ENCODE measurements around the gene LGALS12.

The LGALS12 gene

DNA sequence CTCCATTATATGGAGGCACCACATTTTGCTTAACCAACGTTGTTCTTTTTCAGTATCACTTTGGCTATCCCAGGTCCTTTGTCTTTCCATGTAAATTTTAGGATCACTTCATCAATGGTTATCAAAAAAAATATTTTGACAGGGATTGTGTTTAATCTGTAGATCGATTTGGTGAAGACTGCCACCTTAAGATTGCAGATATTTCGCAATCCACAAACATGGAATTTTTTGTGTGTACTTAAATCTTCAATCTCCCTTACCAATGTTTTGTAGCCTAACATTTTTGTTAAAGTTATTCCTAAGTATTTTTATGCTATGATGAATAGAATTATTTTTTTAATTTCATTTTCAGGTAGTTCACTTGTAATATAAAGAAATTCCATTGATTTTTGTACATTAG, 33.5 kb upstream of the LGALS12 start (continued):
- TF ChIP-seq, protein P1, sequence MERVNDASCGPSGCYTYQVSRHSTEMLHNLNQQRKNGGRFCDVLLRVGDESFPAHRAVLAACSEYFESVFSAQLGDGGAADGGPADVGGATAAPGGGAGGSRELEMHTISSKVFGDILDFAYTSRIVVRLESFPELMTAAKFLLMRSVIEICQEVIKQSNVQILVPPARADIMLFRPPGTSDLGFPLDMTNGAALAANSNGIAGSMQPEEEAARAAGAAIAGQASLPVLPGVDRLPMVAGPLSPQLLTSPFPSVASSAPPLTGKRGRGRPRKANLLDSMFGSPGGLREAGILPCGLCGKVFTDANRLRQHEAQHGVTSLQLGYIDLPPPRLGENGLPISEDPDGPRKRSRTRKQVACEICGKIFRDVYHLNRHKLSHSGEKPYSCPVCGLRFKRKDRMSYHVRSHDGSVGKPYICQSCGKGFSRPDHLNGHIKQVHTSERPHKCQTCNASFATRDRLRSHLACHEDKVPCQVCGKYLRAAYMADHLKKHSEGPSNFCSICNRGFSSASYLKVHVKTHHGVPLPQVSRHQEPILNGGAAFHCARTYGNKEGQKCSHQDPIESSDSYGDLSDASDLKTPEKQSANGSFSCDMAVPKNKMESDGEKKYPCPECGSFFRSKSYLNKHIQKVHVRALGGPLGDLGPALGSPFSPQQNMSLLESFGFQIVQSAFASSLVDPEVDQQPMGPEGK (CRISPR knock-in tag; IDR thresholded peaks at IDR 0.05; ENCODE audit: borderline replicate concordance) = no peak
- TF ChIP-seq ZFP3 (CRISPR knock-in tag; IDR thresholded peaks at IDR 0.05) = no peak
- no peak for TF ChIP-seq ESRRG (CRISPR knock-in tag; IDR thresholded peaks at IDR 0.05)
- TF ChIP-seq SNAI2 (CRISPR knock-in tag; IDR thresholded peaks at IDR 0.05) = no peak
- no peak for TF ChIP-seq RARB (CRISPR knock-in tag; IDR thresholded peaks at IDR 0.05)
- no peak for TF ChIP-seq ZFP30 (CRISPR knock-in tag; IDR thresholded peaks at IDR 0.05)
- no peak for TF ChIP-seq PPARA (CRISPR knock-in tag; IDR thresholded peaks at IDR 0.05; ENCODE audit: borderline replicate concordance)
- no peak for TF ChIP-seq TOX (CRISPR knock-in tag; IDR thresholded peaks at IDR 0.05; ENCODE audit: borderline replicate concordance)
- no peak for TF ChIP-seq ZNF70 (CRISPR knock-in tag; IDR thresholded peaks at IDR 0.05)

DNA sequence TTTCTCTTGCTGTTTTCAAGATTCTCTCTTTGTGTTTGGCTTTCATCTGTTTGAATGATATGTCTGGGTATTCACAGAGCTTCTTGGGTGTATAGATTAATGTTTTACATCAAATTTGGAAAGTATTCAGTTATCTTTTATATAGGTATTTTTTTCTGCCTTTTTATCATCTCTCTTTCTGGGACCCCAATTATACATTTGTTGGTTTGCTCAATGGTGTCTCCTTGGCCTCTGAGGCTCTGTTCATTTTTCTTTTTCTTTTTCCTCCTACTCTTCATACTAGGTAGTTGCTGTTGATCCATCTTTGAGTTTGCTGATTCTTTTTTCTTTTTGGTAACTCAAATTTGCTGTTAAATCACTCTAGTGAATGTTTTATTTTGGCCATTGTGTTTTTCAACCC, 29.3 kb upstream of the LGALS12 start:
- no peak for ATAC-seq
- TF ChIP-seq, protein P2, sequence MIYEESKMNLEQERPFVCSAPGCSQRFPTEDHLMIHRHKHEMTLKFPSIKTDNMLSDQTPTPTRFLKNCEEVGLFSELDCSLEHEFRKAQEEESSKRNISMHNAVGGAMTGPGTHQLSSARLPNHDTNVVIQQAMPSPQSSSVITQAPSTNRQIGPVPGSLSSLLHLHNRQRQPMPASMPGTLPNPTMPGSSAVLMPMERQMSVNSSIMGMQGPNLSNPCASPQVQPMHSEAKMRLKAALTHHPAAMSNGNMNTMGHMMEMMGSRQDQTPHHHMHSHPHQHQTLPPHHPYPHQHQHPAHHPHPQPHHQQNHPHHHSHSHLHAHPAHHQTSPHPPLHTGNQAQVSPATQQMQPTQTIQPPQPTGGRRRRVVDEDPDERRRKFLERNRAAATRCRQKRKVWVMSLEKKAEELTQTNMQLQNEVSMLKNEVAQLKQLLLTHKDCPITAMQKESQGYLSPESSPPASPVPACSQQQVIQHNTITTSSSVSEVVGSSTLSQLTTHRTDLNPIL (CRISPR knock-in tag; IDR thresholded peaks at IDR 0.05; ENCODE audit: low read depth) = no peak
- TF ChIP-seq ZNF8 (CRISPR knock-in tag; IDR thresholded peaks at IDR 0.05) = no peak
- TF ChIP-seq ZNF565 (CRISPR knock-in tag; conservative IDR thresholded peaks at IDR 0.05; ENCODE audit: low read depth) = no peak
- TF ChIP-seq ZC3H10 (CRISPR knock-in tag; IDR thresholded peaks at IDR 0.05) = no peak
- no peak for TF ChIP-seq TOX (CRISPR knock-in tag; IDR thresholded peaks at IDR 0.05; ENCODE audit: borderline replicate concordance)
- TF ChIP-seq, protein P1 (CRISPR knock-in tag; IDR thresholded peaks at IDR 0.05; ENCODE audit: borderline replicate concordance) = no peak
- TF ChIP-seq PPARA (CRISPR knock-in tag; IDR thresholded peaks at IDR 0.05; ENCODE audit: borderline replicate concordance) = no peak
- no peak for TF ChIP-seq TCF4 (CRISPR knock-in tag; IDR thresholded peaks at IDR 0.05; ENCODE audit: borderline replicate concordance)
- TF ChIP-seq RARB (CRISPR knock-in tag; IDR thresholded peaks at IDR 0.05) = no peak
- no peak for TF ChIP-seq OSR1 (CRISPR knock-in tag; IDR thresholded peaks at IDR 0.05)

DNA sequence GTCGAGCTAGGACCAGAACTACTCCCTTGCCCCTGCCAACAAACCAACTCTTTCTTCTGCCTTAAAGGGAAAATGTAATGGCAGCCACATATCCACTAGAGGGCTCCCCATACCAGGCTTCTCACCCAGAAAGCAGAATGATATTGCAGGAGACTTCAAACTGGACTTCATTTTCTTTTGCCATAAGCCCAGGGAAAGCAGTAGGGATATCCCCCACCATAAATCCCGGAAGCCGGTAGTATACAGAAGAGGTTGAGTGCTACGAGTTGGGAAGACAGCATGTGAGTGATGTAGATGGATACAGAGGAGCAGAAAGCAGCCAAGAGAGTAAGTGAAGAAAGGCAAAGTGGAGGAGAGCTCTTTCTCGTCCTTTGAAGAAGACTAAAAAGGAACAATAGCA, 27.0 kb upstream of the LGALS12 start:
- TF ChIP-seq ZNF565 (CRISPR knock-in tag; conservative IDR thresholded peaks at IDR 0.05; ENCODE audit: low read depth) (no peak), ESRRG (CRISPR knock-in tag; IDR thresholded peaks at IDR 0.05) (no peak), ZNF8 (CRISPR knock-in tag; IDR thresholded peaks at IDR 0.05) (no peak), ZFP3 (CRISPR knock-in tag; IDR thresholded peaks at IDR 0.05) (no peak), CSDC2 (CRISPR knock-in tag; IDR thresholded peaks at IDR 0.05) (no peak), ISL1 (CRISPR knock-in tag; IDR thresholded peaks at IDR 0.05) (no peak), SNAI2 (CRISPR knock-in tag; IDR thresholded peaks at IDR 0.05) (no peak), GLIS3 (CRISPR knock-in tag; IDR thresholded peaks at IDR 0.05) (no peak), BACH2 (CRISPR knock-in tag; IDR thresholded peaks at IDR 0.05; ENCODE audit: borderline replicate concordance) (no peak), ZC3H10 (CRISPR knock-in tag; IDR thresholded peaks at IDR 0.05) (no peak), ZNF70 (CRISPR knock-in tag; IDR thresholded peaks at IDR 0.05) (no peak), RARB (CRISPR knock-in tag; IDR thresholded peaks at IDR 0.05) (no peak), ZFP30 (CRISPR knock-in tag; IDR thresholded peaks at IDR 0.05) (no peak)
- TF ChIP-seq, protein P3, sequence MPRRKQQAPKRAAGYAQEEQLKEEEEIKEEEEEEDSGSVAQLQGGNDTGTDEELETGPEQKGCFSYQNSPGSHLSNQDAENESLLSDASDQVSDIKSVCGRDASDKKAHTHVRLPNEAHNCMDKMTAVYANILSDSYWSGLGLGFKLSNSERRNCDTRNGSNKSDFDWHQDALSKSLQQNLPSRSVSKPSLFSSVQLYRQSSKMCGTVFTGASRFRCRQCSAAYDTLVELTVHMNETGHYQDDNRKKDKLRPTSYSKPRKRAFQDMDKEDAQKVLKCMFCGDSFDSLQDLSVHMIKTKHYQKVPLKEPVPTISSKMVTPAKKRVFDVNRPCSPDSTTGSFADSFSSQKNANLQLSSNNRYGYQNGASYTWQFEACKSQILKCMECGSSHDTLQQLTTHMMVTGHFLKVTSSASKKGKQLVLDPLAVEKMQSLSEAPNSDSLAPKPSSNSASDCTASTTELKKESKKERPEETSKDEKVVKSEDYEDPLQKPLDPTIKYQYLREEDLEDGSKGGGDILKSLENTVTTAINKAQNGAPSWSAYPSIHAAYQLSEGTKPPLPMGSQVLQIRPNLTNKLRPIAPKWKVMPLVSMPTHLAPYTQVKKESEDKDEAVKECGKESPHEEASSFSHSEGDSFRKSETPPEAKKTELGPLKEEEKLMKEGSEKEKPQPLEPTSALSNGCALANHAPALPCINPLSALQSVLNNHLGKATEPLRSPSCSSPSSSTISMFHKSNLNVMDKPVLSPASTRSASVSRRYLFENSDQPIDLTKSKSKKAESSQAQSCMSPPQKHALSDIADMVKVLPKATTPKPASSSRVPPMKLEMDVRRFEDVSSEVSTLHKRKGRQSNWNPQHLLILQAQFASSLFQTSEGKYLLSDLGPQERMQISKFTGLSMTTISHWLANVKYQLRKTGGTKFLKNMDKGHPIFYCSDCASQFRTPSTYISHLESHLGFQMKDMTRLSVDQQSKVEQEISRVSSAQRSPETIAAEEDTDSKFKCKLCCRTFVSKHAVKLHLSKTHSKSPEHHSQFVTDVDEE (CRISPR knock-in tag; IDR thresholded peaks at IDR 0.05) = no peak
- TF ChIP-seq, protein P4, sequence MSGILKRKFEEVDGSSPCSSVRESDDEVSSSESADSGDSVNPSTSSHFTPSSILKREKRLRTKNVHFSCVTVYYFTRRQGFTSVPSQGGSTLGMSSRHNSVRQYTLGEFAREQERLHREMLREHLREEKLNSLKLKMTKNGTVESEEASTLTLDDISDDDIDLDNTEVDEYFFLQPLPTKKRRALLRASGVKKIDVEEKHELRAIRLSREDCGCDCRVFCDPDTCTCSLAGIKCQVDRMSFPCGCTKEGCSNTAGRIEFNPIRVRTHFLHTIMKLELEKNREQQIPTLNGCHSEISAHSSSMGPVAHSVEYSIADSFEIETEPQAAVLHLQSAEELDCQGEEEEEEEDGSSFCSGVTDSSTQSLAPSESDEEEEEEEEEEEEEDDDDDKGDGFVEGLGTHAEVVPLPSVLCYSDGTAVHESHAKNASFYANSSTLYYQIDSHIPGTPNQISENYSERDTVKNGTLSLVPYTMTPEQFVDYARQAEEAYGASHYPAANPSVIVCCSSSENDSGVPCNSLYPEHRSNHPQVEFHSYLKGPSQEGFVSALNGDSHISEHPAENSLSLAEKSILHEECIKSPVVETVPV (CRISPR knock-in tag; IDR thresholded peaks at IDR 0.05) = no peak
- ATAC-seq = peak; percentile 96

All from SK-N-SH treated with all-trans-retinoic acid at 6 μM for 48 hours (cell line).